HepG2 (cell line): ENCODE results near the gene BFSP1. TPM values are rescaled to one million over a fixed set of nuclear protein-coding genes. Genes with fewer than 3 reads are reported as not detected.
A peak's percentile ranks its signal among the peaks of the same experiment; 100 is the strongest.

Experiments
- ADNP ChIP-seq: sonication (generic); formaldehyde crosslinking; IDR thresholded peaks from 2 replicates; pipeline ENCODE4 v1.4.0; 2020; ENCODE audit warnings: missing genetic modification reagents
- AGO1 ChIP-seq: fragments of 200-400 bp; formaldehyde crosslinking; IDR thresholded peaks from 2 replicates; pipeline ENCODE4 v1.6.1; 2017; ENCODE audit warnings: mild to moderate bottlenecking, low read depth, low read length, moderate library complexity; ENCODE audit not compliant: poor library complexity, severe bottlenecking
- CBX1 ChIP-seq: IDR thresholded peaks from one replicate; pipeline ENCODE4 v1.6.1; 2016; ENCODE audit warnings: antibody characterized with exemption, low read depth
- CTCF ChIP-seq: sonication (generic); formaldehyde crosslinking; IDR thresholded peaks from 2 replicates; pipeline ENCODE4 v1.5.0; 2020; ENCODE audit warnings: mild to moderate bottlenecking, missing genetic modification reagents, moderate library complexity
- FLYWCH1 ChIP-seq: sonication (generic); formaldehyde crosslinking; IDR thresholded peaks from 2 replicates; pipeline ENCODE4 v1.8.1; 2023; ENCODE audit warnings: mild to moderate bottlenecking, missing genetic modification reagents
- FOXM1 ChIP-seq: sonication (generic); formaldehyde crosslinking; IDR thresholded peaks from 2 replicates; pipeline ENCODE4 v1.5.0; 2020; ENCODE audit warnings: missing genetic modification reagents
- HDAC1 ChIP-seq: sonication (generic); formaldehyde crosslinking; IDR thresholded peaks from 2 replicates; pipeline ENCODE4 v1.5.1; 2020; ENCODE audit warnings: mild to moderate bottlenecking, missing genetic modification reagents
- HNF4G ChIP-seq, 2 experiments: sonication (generic) in 1 of 2; formaldehyde crosslinking in 1 of 2; IDR thresholded peaks; 2 replicates each; pipeline versions ENCODE4 v1.4.0 to v1.6.1; 2011 to 2020; ENCODE audit warnings: borderline replicate concordance in 2 of 2, low read depth in 2 of 2, mild to moderate bottlenecking in 2 of 2, low read length in 1 of 2, missing genetic modification reagents in 1 of 2, moderate library complexity in 1 of 2
- MEIS2 ChIP-seq: sonication (generic); formaldehyde crosslinking; IDR thresholded peaks from 2 replicates; pipeline ENCODE4 v1.9.0; 2021; ENCODE audit warnings: mild to moderate bottlenecking, missing genetic modification reagents
- RAD21 ChIP-seq: fragments of 450-650 bp; formaldehyde crosslinking; IDR thresholded peaks from 2 replicates; pipeline ENCODE4 v1.5.0; 2020; ENCODE audit warnings: mild to moderate bottlenecking
- SCMH1 ChIP-seq: sonication (generic); formaldehyde crosslinking; IDR thresholded peaks from 2 replicates; pipeline ENCODE4 v1.9.0; 2021; ENCODE audit warnings: missing genetic modification reagents, mild to moderate bottlenecking, borderline replicate concordance
- TAF1 ChIP-seq: sonication (generic); formaldehyde crosslinking; IDR thresholded peaks from 2 replicates; pipeline ENCODE4 v1.4.0; 2020; ENCODE audit warnings: missing genetic modification reagents
- TARDBP ChIP-seq: sonication (generic); formaldehyde crosslinking; IDR thresholded peaks from 2 replicates; pipeline ENCODE4 v1.8.0; 2022; ENCODE audit warnings: mild to moderate bottlenecking, missing genetic modification reagents
- ZBTB7B ChIP-seq: sonication (generic); formaldehyde crosslinking; IDR thresholded peaks from 2 replicates; pipeline ENCODE4 v1.4.0; 2020; ENCODE audit warnings: missing genetic modification reagents
- ZNF274 ChIP-seq: sonication (generic); formaldehyde crosslinking; IDR thresholded peaks from 2 replicates; pipeline ENCODE4 v1.5.1; 2020; ENCODE audit warnings: mild to moderate bottlenecking, missing genetic modification reagents
- ZNF350 ChIP-seq: sonication (generic); formaldehyde crosslinking; IDR thresholded peaks from 2 replicates; pipeline ENCODE4 v1.4.0; 2020; ENCODE audit warnings: mild to moderate bottlenecking, low read depth, missing genetic modification reagents, borderline replicate concordance
- ZNF747 ChIP-seq: sonication (generic); formaldehyde crosslinking; IDR thresholded peaks from 2 replicates; pipeline ENCODE4 v1.8.1; 2023; ENCODE audit warnings: missing genetic modification reagents, mild to moderate bottlenecking, borderline replicate concordance
- ZNF841 ChIP-seq: sonication (generic); formaldehyde crosslinking; IDR thresholded peaks from 2 replicates; pipeline ENCODE4 v1.8.1; 2023; ENCODE audit warnings: missing genetic modification reagents, borderline replicate concordance
- ZNF883 ChIP-seq: sonication (generic); formaldehyde crosslinking; IDR thresholded peaks from 2 replicates; pipeline ENCODE4 v1.5.1; 2020; ENCODE audit warnings: mild to moderate bottlenecking, missing genetic modification reagents; ENCODE audit errors: not compliant biosample characterization
- ZNF891 ChIP-seq: sonication (generic); formaldehyde crosslinking; IDR thresholded peaks from 2 replicates; pipeline ENCODE4 v1.5.0; 2020; ENCODE audit warnings: mild to moderate bottlenecking, missing genetic modification reagents
- polyA plus RNA-seq, 8 experiments: library from polyadenylated mRNA; depleted of rRNA in 3 of 8; stranded (reverse) in 7 of 8; unstranded in 1 of 8; fragments of >200 nt; fragmentation: Illumina TruSeq in 4 of 8; extraction: Trizol in 4 of 8; gene quantifications; 2 replicates each; pipeline versions ENCODE4 v1.2.1 to v1.2.3, GENCODE V29; 2011 to 2016; ENCODE audit warnings: low read depth in 4 of 8, missing spikeins in 1 of 8, mixed read lengths in 1 of 8; ENCODE audit not compliant: insufficient read depth in 1 of 8
- total RNA-seq, 5 experiments: library from RNA; depleted of rRNA; stranded (reverse); fragments of >200 nt; fragmentation: Illumina TruSeq; extraction: Trizol; gene quantifications; 2 replicates each; pipeline ENCODE4 v1.2.3, GENCODE V29; 2016; ENCODE audit warnings: low read depth in 1 of 5
- TF ChIP-seq, protein P1 (sequence below): sonication (generic); formaldehyde crosslinking; IDR thresholded peaks from 2 replicates; pipeline ENCODE4 v1.5.1; 2020; ENCODE audit warnings: mild to moderate bottlenecking, missing genetic modification reagents
- TF ChIP-seq, protein P2 (sequence below): sonication (generic); formaldehyde crosslinking; IDR thresholded peaks from 2 replicates; pipeline ENCODE4 v1.4.0; 2020; ENCODE audit warnings: missing genetic modification reagents

Gene BFSP1
- total and polyA plus RNA-seq, 2 of the 13 experiments (the other 11 are each of a cell fraction or from before 2014, with no cell fraction given), result 0.22 to 0.26 TPM

DNA sequence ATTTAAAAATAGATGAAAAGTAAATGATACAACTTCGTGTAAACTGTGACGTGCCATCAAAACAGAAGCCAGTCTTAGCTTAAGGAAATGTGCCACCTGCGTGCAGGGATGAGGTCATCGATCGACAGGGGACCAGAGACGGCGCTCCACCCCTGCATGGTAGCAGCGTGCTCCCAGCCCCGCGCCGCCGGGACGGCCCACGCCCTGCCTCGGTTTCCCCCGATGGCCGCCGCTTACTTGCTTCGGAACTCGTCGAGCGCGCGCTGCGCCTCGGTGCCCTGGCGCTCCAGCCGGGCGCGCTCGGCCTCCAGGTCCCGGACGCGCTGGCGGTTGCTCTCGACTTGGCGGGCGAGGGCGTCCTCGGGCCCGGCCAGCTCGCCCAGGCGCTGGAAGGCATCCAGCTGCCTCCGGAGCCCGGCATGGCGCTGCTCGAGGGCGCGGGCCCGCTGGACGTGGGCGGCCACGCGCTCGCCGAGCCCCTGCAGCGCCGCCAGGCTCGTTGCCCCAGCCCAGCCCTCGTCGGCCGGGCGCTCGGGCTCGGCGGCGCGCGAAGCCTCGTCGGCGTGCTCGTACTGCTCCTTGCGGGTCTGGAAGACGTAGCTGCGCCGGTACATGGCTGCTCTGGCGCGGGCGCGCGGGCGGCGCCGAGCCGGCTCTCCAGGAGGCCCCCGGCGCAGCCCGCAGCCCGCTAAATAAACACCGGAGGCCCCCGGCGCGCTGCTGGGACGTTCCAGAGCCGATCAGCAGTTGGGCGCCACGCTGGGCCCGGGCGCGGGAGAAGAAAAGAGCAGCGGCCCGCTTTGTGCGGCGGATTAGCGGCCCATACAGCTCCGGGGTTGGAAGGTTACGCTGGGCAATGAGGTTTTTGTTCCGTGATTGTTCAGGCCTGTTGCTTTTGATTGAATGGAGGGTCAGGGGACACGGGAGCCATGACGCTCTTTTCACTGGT, at the start of gene BFSP1 (continued):
- TF ChIP-seq CTCF (CRISPR knock-in tag) (peak; percentile 20; the same call in 1 of the 2 replicates), HNF4G (IDR thresholded peaks at IDR 0.05; ENCODE audit: borderline replicate concordance, low read depth, low read length) (no peak), HNF4G (CRISPR knock-in tag; IDR thresholded peaks at IDR 0.05; ENCODE audit: borderline replicate concordance, low read depth) (peak; percentile 49), ZNF841 (CRISPR knock-in tag) (no peak), CBX1 (peak; percentile 54), AGO1 (peak; percentile 8), ZNF883 (no peak), ZNF747 (peak; percentile 48; the same call in 1 of the 2 replicates), ZBTB7B (peak; percentile 78), ADNP (no peak; the same call in 1 of the 2 replicates), ZNF274 (CRISPR knock-in tag) (no peak; the same call in 1 of the 2 replicates), FOXM1 (CRISPR knock-in tag) (0 out of 2 replicates have a peak, but pooled peaks have one; percentile 0), FLYWCH1 (CRISPR knock-in tag) (0 out of 2 replicates have a peak, but pooled peaks have one; percentile 46), ZNF350 (CRISPR knock-in tag) (peak; percentile 76; the same call in 1 of the 2 replicates), SCMH1 (CRISPR knock-in tag) (no peak), ZNF891 (peak; percentile 78), TARDBP (CRISPR knock-in tag) (peak; percentile 81), HDAC1 (peak; percentile 53), MEIS2 (CRISPR knock-in tag) (peak; percentile 41; the same call in 1 of the 2 replicates), TAF1 (peak; percentile 34; the same call in 1 of the 2 replicates), RAD21 (CRISPR knock-in tag) (peak; percentile 37; the same call in 1 of the 2 replicates)
- TF ChIP-seq, protein P1, sequence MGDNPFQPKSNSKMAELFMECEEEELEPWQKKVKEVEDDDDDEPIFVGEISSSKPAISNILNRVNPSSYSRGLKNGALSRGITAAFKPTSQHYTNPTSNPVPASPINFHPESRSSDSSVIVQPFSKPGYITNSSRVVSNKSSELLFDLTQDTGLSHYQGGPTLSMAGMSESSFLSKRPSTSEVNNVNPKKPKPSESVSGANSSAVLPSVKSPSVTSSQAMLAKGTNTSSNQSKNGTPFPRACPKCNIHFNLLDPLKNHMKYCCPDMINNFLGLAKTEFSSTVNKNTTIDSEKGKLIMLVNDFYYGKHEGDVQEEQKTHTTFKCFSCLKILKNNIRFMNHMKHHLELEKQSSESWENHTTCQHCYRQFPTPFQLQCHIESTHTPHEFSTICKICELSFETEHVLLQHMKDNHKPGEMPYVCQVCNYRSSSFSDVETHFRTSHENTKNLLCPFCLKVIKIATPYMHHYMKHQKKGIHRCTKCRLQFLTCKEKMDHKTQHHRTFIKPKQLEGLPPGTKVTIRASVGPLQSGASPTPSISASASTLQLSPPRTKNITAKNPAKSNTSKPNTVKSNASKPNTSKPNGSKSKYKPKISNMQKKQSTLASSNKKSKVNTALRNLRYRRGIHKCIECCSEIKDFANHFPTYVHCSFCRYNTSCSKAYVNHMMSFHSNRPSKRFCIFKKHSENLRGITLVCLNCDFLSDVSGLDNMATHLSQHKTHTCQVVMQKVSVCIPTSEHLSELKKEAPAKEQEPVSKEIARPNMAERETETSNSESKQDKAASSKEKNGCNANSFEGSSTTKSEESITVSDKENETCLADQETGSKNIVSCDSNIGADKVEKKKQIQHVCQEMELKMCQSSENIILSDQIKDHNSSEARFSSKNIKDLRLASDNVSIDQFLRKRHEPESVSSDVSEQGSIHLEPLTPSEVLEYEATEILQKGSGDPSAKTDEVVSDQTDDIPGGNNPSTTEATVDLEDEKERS, result no peak
- TF ChIP-seq, protein P2, sequence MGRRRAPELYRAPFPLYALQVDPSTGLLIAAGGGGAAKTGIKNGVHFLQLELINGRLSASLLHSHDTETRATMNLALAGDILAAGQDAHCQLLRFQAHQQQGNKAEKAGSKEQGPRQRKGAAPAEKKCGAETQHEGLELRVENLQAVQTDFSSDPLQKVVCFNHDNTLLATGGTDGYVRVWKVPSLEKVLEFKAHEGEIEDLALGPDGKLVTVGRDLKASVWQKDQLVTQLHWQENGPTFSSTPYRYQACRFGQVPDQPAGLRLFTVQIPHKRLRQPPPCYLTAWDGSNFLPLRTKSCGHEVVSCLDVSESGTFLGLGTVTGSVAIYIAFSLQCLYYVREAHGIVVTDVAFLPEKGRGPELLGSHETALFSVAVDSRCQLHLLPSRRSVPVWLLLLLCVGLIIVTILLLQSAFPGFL, result peak; percentile 15; the same call in 1 of the 2 replicates
